Ovary (tissue), 3 donors: ENCODE measurements around the gene SLC16A10.

Experiments used
- CTCF ChIP-seq, 3 donors: fragments of 450-650 bp in 2 of 3; fragments of 200-600 bp in 1 of 3; IDR thresholded peaks; one replicate each; pipeline versions ENCODE4 v1.5.1 to v1.8.0; 2016 to 2022; ENCODE audit warnings: antibody characterized with exemption in 3 of 3, mild to moderate bottlenecking in 1 of 3
- POLR2A ChIP-seq: fragments of 450-650 bp; IDR thresholded peaks from one replicate; pipeline ENCODE4 v1.6.1; 2017; ENCODE audit warnings: antibody characterized with exemption, mild to moderate bottlenecking, moderate library complexity
- donor health status: DM: no; HTN: no; CAD: no.

GRCh38 chr6:111154981-111155380 is 67.7 kb downstream of the SLC16A10 start:
- TF ChIP-seq CTCF (IDR thresholded peaks at IDR 0.05) (no peak), POLR2A (no peak)
